Dendritic cell treated with granulocyte-macrophage colony-stimulating factor and Interleukin-4, amounts not matched to agents 40 ng/mL and 50 ng/mL, for 4 days (primary cell): ENCODE results near the gene UPF1.

ENCODE experiments used
- H3K27ac Mint-ChIP-seq: one replicate; pipeline ENCODE4 v1.8.0; 2022; ENCODE audit warnings: mild to moderate bottlenecking, mixed read lengths
- H3K27me3 Mint-ChIP-seq: one replicate; pipeline ENCODE4 v1.8.0; 2022; ENCODE audit warnings: mild to moderate bottlenecking, mixed read lengths
- H3K36me3 Mint-ChIP-seq: one replicate; pipeline ENCODE4 v1.8.0; 2022; ENCODE audit warnings: low read depth, mixed read lengths
- H3K4me1 Mint-ChIP-seq: one replicate; pipeline ENCODE4 v1.8.0; 2022; ENCODE audit warnings: low read depth, mixed read lengths
- H3K4me3 Mint-ChIP-seq: one replicate; pipeline ENCODE4 v1.8.0; 2022; ENCODE audit warnings: mild to moderate bottlenecking, moderate library complexity, mixed read lengths
- H3K9me3 Mint-ChIP-seq: one replicate; pipeline ENCODE4 v1.8.0; 2022; ENCODE audit warnings: mixed read lengths
- intact Hi-C: fragments of 100-400 bp; cut with micrococcal nuclease; formaldehyde crosslinking; loops from one replicate; pipeline ENCODE4 v1.15.0; 2022

The UPF1 gene

GRCh38 chr19:18870531-18871172, 38.9 kb downstream of the UPF1 start:
- Mint-ChIP-seq H3K36me3 (peaks cover 31% of the 10 kb centered on the region), H3K27ac (peak overlapping the region; percentile 33), H3K27me3 (peaks cover 46% of the 10 kb centered on the region), H3K4me3 (no peak overlapping the region), H3K4me1 (peaks cover 13% of the 10 kb centered on the region), H3K9me3 (no peaks in the 10 kb centered on the region)
- intact Hi-C loops: no loop called here

GRCh38 chr19:18871543-18871942, 39.8 kb downstream of the UPF1 start:
- Mint-ChIP-seq H3K9me3 (no peaks in the 10 kb centered on the region), H3K4me1 (peaks cover 6% of the 10 kb centered on the region), H3K36me3 (peaks cover 22% of the 10 kb centered on the region), H3K27me3 (peaks cover 46% of the 10 kb centered on the region), H3K27ac (no peak overlapping the region), H3K4me3 (no peak overlapping the region)
- intact Hi-C loops: no loop called here

GRCh38 chr19:18875726-18876125, 44.0 kb downstream of the UPF1 start:
- Mint-ChIP-seq H3K27ac (no peak overlapping the region), H3K9me3 (no peaks in the 10 kb centered on the region), H3K27me3 (peaks cover 18% of the 10 kb centered on the region)

GRCh38 chr19:18876865-18877264, 45.1 kb downstream of the UPF1 start:
- intact Hi-C loops: no loop called here
- no peaks in the 10 kb centered on the region for H3K36me3 Mint-ChIP-seq
- H3K4me3 Mint-ChIP-seq: no peak overlapping the region

More at GRCh38 chr19:18875726-18876125, 44.0 kb downstream of the UPF1 start:
- intact Hi-C loops: no loop called here
- Mint-ChIP-seq H3K4me1 (peaks cover 4% of the 10 kb centered on the region), H3K36me3 (no peaks in the 10 kb centered on the region), H3K4me3 (no peak overlapping the region)

GRCh38 chr19:18878058-18878797, 46.5 kb downstream of the UPF1 start:
- intact Hi-C loops: no loop called here
- Mint-ChIP-seq H3K9me3 (no peaks in the 10 kb centered on the region), H3K27me3 (peaks cover 4% of the 10 kb centered on the region), H3K27ac (no peak overlapping the region), H3K4me1 (no peaks in the 10 kb centered on the region), H3K4me3 (no peak overlapping the region), H3K36me3 (no peaks in the 10 kb centered on the region)

More at GRCh38 chr19:18876865-18877264, 45.1 kb downstream of the UPF1 start:
- no peaks in the 10 kb centered on the region for H3K4me1 Mint-ChIP-seq
- peaks cover 10% of the 10 kb centered on the region for H3K27me3 Mint-ChIP-seq
- no peak overlapping the region for H3K27ac Mint-ChIP-seq
- no peaks in the 10 kb centered on the region for H3K9me3 Mint-ChIP-seq

GRCh38 chr19:18878858-18879578, 47.3 kb downstream of the UPF1 start:
- Mint-ChIP-seq H3K27ac (no peak overlapping the region), H3K36me3 (no peaks in the 10 kb centered on the region), H3K9me3 (no peaks in the 10 kb centered on the region), H3K27me3 (peaks cover 4% of the 10 kb centered on the region), H3K4me3 (no peak overlapping the region), H3K4me1 (no peaks in the 10 kb centered on the region)
- intact Hi-C loops: no loop called here

- H3K9me3 Mint-ChIP-seq: no peaks in the 10 kb centered on the region
- no peak overlapping the region for H3K27ac Mint-ChIP-seq
- peaks cover 2% of the 10 kb centered on the region for H3K27me3 Mint-ChIP-seq
- intact Hi-C loops: no loop called here
- no peak overlapping the region for H3K4me3 Mint-ChIP-seq
- no peaks in the 10 kb centered on the region for H3K4me1 Mint-ChIP-seq
- no peaks in the 10 kb centered on the region for H3K36me3 Mint-ChIP-seq
These were observed 48.0 kb downstream of the UPF1 start for GRCh38 chr19:18879579-18880373.

GRCh38 chr19:18881491-18881890, 49.7 kb downstream of the UPF1 start:
- H3K27ac Mint-ChIP-seq: no peak overlapping the region
- intact Hi-C loops: no loop called here
- H3K4me1 Mint-ChIP-seq: no peaks in the 10 kb centered on the region
- no peaks in the 10 kb centered on the region for H3K9me3 Mint-ChIP-seq
- no peaks in the 10 kb centered on the region for H3K36me3 Mint-ChIP-seq
- no peak overlapping the region for H3K4me3 Mint-ChIP-seq
- H3K27me3 Mint-ChIP-seq: peaks cover 2% of the 10 kb centered on the region

GRCh38 chr19:18883526-18884304, 52.0 kb downstream of the UPF1 start:
- Mint-ChIP-seq H3K4me3 (no peak overlapping the region), H3K9me3 (no peaks in the 10 kb centered on the region), H3K4me1 (no peaks in the 10 kb centered on the region), H3K27me3 (no peaks in the 10 kb centered on the region), H3K36me3 (no peaks in the 10 kb centered on the region), H3K27ac (no peak overlapping the region)
- intact Hi-C loops: no loop called here

GRCh38 chr19:18886972-18887371, 55.2 kb downstream of the UPF1 start:
- intact Hi-C loops: no loop called here
- Mint-ChIP-seq H3K9me3 (no peaks in the 10 kb centered on the region), H3K4me1 (no peaks in the 10 kb centered on the region), H3K27ac (no peak overlapping the region), H3K4me3 (no peak overlapping the region), H3K27me3 (peaks cover 5% of the 10 kb centered on the region), H3K36me3 (no peaks in the 10 kb centered on the region)

- Mint-ChIP-seq H3K27ac (no peak overlapping the region), H3K9me3 (no peaks in the 10 kb centered on the region)
These were observed 58.4 kb downstream of the UPF1 start for GRCh38 chr19:18889949-18890745.

GRCh38 chr19:18893587-18894253, 62.0 kb downstream of the UPF1 start:
- intact Hi-C loops: no loop called here

More at GRCh38 chr19:18889949-18890745, 58.4 kb downstream of the UPF1 start:
- intact Hi-C loops: no loop called here
- Mint-ChIP-seq H3K4me1 (peaks cover under 1% of the 10 kb centered on the region), H3K27me3 (peaks cover 35% of the 10 kb centered on the region), H3K36me3 (no peaks in the 10 kb centered on the region), H3K4me3 (no peak overlapping the region)

More at GRCh38 chr19:18893587-18894253, 62.0 kb downstream of the UPF1 start:
- Mint-ChIP-seq H3K27ac (no peak overlapping the region), H3K27me3 (peaks cover 59% of the 10 kb centered on the region), H3K9me3 (no peaks in the 10 kb centered on the region), H3K4me1 (peaks cover 11% of the 10 kb centered on the region), H3K36me3 (peaks cover 12% of the 10 kb centered on the region), H3K4me3 (no peak overlapping the region)
